H54 (cell line): ENCODE data around the gene ULK4.
A peak's percentile ranks its signal among the peaks of the same experiment; 100 is the strongest.
"Not testable (repeated sequence)": the region's sequence is repeated elsewhere in the genome, so short reads cannot be mapped to it uniquely, and the experiment has no call there.

Experiments
- DNase-seq: peaks from one replicate; pipeline ENCODE4 v3.0.0; 2011; ENCODE audit warnings: low spot score, mixed read lengths; ENCODE audit not compliant: insufficient read length
- FAIRE-seq: peaks from 3 replicates; lab custom pipeline; 2011; peaks lifted over from hg19 to GRCh38; lab: Jason Lieb, UNC
- POLR2A ChIP-seq: IDR thresholded peaks from 2 replicates; pipeline ENCODE4 v1.6.1; 2011; ENCODE audit warnings: low read depth, mild to moderate bottlenecking, low read length

Gene ULK4

DNA sequence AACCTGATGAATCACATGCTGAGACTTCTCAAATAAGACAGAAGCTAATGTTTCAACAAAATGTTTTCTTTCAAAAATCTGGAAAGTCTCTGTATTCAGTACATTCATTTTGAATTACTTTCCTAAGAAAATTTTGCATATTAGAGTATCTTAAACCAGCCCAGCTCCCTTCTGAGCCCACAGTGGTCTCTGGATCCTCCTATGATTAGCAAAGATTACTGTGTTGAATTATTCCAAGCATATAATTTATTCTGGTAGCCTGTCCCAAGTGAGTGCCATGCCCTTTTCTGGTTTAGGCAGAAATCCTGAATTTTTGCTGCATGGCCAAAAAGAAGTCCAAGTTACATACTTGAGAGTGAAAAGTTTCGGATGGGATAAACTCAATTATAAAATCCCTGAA is 483.6 kb downstream of the ULK4 start:
- no peak for DNase-seq
- FAIRE-seq = no peak
- TF ChIP-seq POLR2A = no peak

- no peak for FAIRE-seq
- DNase-seq = no peak
- no peak for TF ChIP-seq POLR2A
Measured at GRCh38 chr3:41477399-41478014, 484.4 kb downstream of the ULK4 start.

GRCh38 chr3:41469083-41469482 is 492.8 kb downstream of the ULK4 start:
- FAIRE-seq = no peak
- DNase-seq = no peak
- TF ChIP-seq POLR2A = no peak

DNA sequence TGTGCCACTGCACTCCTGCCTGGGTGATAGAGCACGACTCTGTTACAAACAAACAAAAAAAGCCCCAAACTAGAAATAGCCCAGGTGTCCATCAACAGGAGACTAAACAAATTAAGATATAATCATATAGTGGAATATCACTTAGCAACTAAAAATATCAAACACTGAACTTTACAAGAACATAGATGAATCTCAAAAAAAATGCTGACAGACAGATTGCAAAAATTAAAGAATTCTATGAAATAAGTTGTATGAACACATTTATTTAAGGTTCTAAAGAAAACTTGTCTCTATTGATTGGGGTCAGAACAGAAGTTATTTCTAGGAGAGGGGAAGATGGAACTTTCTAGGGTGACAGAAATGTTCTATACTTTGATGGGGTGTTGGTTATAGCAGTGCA is 494.4 kb downstream of the ULK4 start:
- DNase-seq (no peak), FAIRE-seq (no peak)
- TF ChIP-seq POLR2A = no peak

- TF ChIP-seq POLR2A = no peak
- FAIRE-seq (no peak), DNase-seq (no peak)
Measured at GRCh38 chr3:41464858-41465257, 497.0 kb downstream of the ULK4 start.

- TF ChIP-seq POLR2A = no peak
- FAIRE-seq (peak; percentile 52), DNase-seq (no peak)
Measured at GRCh38 chr3:41464401-41464800, 497.5 kb downstream of the ULK4 start.

DNA sequence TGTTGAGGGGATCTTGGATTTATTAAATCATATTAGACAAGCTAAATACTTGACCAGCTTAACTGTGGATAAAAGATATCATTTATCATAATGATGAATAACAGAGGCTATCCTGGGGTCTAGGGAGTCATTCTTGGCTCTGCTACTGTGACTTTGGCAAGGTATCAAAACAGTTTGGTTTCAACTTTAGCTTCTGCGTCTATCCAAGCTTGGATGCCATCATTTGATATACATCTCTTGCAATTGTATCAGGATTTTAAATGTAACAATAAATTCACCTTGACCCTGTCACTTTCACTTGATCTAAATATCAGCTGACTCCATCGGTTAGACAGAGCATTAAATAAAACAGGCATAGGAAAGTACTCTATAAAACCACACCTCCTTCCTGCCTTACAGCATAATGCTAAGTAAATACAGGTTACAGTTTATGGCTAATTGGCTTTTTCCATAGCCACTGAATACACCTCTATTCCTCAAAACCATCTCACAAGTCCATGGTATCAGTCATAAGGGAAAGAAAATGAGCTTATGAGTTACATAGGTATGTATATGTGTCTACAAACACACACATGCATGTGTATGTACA is 499.7 kb downstream of the ULK4 start:
- no peak for FAIRE-seq
- no peak for TF ChIP-seq POLR2A

DNA sequence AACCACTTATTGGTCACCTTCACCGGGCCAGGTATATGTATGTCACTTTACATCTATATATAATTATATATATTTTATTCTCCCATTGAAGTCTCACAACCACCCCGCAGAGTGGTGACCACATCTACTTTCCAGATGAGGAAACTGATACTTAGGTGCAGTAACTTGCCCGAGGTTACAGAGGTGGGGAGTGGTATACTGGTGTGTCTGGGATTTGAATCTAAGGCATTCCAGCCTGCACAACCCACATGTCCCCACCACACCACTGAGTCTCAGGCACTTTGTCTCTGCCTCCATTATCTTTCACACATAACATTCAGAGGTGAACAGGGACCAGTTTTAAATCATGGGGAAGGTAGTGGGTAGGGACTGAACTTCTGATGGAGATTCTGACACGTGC is 501.2 kb downstream of the ULK4 start:
- no peak for TF ChIP-seq POLR2A
- FAIRE-seq (no peak), DNase-seq (no peak)

More for the DNA sequence above, 499.7 kb downstream of the ULK4 start:
- DNase-seq = no peak

GRCh38 chr3:41457176-41457575 is 504.7 kb downstream of the ULK4 start:
- no peak for TF ChIP-seq POLR2A
- DNase-seq = no peak
- no peak for FAIRE-seq

- FAIRE-seq (no peak), DNase-seq (no peak)
- TF ChIP-seq POLR2A = no peak
Measured at GRCh38 chr3:41456162-41456561, 505.7 kb downstream of the ULK4 start.

DNA sequence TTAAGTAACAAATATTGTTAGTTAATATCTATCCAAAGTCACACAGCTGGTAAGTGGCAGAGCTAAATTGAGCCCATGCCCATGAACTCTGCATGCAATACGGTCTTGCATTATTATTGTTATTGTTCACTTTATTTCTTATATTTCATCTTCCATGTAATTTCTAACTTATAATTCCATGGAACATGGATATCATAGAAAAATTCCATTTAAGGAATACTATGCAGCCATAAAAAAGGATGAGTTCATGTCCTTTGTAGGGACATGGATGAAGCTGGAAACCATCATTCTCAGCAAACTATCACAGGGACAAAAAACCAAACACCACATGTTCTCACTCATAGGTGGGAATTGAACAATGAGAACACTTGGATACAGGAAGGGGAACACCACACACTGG is 508.3 kb downstream of the ULK4 start:
- FAIRE-seq, DNase-seq: not testable (repeated sequence)

- FAIRE-seq (no peak), DNase-seq (no peak)
- no peak for TF ChIP-seq POLR2A
Measured at GRCh38 chr3:41450416-41451231, 511.3 kb downstream of the ULK4 start.

GRCh38 chr3:41448396-41448795 is 513.5 kb downstream of the ULK4 start:
- no peak for TF ChIP-seq POLR2A
- FAIRE-seq = no peak
- DNase-seq = no peak

DNA sequence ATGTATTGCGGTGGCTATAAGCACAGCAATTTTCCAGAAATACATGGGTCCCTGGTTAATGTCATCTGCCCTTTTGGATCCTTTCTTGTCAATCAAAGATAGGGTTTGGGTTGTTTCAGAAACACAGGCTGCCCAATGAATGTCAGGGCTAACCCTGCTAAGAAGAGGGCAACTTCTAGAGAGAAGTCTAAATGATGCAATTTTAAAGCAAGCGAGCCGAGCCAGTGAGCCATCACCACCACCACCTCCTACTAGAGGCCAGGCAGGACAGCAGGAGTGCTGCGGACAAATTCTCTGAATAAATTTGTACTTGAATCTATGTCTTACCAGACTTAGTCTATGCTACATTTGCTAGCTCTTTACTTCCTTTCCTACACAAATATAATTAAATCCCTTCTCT is 514.2 kb downstream of the ULK4 start:
- FAIRE-seq (no peak), DNase-seq (no peak)
- no peak for TF ChIP-seq POLR2A

- not testable (repeated sequence) for DNase-seq, FAIRE-seq
Measured at GRCh38 chr3:41446316-41446715, 515.6 kb downstream of the ULK4 start.
